Stimulated activated CD8-positive, alpha-beta memory T cell treated with anti-CD3 and anti-CD28 coated beads, Interleukin-7, amount 100 ng/mL, for 1 hour (primary cell): ENCODE data around the gene HIP1R.

Experiments
- DNase-seq, 2 donors: peaks; one replicate each; pipeline ENCODE4 v3.0.0-alpha.2; 2020; ENCODE audit warnings: low read depth in 2 of 2

Gene HIP1R

DNA sequence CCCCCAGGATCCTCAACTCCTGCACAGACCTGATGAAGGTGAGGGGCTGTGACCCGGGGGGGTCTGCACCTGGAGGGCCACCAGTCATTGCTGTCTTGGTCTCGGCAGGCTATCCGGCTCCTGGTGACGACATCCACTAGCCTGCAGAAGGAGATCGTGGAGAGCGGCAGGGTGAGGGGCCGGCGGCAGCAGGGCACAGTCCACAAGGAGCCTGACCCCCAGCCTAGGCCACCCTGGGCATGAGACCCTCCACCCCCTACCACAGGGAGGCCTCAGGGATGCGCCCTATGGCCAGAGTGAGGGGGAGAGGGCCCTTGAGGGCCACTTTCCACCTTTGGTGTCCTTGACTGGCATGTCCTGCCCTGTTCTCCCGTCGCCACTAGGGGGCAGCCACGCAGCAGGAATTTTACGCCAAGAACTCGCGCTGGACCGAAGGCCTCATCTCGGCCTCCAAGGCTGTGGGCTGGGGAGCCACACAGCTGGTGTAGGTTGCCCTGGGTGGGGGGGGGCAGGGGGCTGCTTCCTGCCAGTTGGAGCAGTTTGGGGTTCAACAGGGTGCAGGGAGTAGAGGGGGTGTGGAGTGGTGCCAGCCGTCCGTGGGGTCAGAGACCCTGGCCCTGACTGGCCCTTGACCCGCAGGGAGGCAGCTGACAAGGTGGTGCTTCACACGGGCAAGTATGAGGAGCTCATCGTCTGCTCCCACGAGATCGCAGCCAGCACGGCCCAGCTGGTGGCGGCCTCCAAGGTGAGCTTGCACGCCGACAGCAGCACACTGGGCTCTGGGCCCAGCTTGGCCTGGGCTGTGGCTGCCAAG is 25.0 kb downstream of the HIP1R start:
- DNase-seq, result peak; percentile 61 to 74

DNA sequence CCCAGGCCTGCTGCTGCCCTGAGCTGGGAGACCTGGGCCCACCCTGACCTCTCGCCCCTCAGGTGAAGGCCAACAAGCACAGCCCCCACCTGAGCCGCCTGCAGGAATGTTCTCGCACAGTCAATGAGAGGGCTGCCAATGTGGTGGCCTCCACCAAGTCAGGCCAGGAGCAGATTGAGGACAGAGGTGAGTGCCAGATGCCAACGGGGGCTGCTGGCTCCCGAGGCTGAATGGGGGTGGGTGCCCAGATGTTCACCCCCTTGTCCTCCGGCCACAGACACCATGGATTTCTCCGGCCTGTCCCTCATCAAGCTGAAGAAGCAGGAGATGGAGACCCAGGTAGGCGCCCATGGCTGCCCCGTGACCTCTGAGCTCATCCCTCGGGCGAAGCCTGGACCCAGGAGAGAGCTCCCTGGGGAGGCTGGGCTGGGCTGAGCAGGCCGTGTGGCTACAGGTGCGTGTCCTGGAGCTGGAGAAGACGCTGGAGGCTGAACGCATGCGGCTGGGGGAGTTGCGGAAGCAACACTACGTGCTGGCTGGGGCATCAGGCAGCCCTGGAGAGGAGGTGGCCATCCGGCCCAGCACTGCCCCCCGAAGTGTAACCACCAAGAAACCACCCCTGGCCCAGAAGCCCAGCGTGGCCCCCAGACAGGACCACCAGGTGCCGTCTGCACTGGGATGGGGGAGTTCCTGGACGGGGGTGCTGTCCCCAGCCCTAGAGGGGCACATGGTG is 25.8 kb downstream of the HIP1R start:
- no peak for DNase-seq

DNA sequence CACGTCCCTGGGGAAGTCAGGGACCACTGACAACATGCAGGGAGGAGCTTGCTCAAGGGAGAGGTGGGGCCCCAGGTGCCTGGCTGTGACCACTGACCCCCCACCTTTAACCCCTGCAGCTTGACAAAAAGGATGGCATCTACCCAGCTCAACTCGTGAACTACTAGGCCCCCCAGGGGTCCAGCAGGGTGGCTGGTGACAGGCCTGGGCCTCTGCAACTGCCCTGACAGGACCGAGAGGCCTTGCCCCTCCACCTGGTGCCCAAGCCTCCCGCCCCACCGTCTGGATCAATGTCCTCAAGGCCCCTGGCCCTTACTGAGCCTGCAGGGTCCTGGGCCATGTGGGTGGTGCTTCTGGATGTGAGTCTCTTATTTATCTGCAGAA is 26.3 kb downstream of the HIP1R start:
- DNase-seq, result no peak

DNA sequence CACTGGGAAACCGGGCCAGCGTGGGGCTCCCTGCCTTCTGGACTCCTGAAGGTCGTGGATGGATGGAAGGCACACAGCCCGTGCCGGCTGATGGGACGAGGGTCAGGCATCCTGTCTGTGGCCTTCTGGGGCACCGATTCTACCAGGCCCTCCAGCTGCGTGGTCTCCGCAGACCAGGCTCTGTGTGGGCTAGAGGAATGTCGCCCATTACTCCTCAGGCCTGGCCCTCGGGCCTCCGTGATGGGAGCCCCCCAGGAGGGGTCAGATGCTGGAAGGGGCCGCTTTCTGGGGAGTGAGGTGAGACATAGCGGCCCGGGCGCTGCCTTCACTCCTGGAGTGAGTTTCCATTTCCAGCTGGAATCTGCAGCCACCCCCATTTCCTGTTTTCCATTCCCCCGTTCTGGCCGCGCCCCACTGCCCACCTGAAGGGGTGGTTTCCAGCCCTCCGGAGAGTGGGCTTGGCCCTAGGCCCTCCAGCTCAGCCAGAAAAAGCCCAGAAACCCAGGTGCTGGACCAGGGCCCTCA is 26.9 kb downstream of the HIP1R start:
- no peak for DNase-seq

DNA sequence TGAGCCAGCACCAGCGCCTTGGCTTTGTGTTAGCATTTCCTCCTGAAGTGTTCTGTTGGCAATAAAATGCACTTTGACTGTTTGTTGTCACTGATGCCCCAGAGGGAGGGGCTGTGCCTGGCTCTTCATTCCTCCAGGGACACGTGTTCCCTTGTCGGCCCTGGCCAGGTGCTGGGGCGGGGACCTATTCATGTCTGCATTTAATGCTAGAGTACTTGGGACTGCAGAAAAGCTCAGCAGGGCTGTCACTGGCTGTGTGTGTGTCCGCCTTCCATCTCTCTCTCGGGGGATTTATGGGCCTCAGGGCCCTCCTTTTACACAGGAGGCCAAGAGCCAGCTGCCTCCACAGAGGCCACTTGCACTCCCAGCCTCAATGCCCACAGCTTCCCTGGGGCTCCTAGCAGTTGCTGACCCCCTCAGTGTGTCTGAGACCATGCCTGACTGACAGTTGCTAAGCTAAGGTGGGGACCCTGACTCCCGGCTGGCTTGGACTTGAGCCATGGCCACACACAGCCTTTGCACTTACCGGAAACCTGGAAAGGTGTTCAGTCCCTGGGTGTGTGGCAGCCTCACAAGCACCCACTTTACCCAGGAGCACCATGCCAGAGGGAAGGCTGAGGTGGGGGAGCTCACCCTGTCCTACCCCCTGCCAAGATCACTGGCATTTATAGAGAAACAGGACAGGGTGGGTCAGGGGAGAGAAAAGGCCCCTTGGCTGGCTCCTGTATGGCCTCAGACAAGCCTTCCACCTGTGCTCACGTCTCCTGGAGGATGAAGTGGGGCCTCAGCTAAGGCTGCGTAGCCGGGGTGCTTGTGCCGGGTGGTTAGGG is 27.8 kb downstream of the HIP1R start:
- DNase-seq, result no peak

DNA sequence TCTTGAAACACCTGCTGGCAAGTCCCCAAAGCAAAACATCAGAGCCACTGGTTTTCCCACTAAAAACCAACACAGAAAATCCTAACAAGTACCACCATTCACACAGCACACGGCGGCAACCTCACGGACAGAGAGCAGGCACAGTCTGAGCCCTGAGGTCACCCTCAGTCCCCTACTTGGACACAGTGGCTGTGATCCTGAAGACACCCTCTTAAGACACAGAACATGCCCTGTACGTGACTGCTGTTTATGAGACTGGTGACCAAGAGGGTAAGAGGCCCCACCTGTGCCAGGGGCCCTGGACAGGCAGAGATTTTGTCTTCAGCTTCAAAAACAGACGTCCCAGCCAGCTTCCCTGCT is 29.6 kb downstream of the HIP1R start:
- DNase-seq, result no peak

DNA sequence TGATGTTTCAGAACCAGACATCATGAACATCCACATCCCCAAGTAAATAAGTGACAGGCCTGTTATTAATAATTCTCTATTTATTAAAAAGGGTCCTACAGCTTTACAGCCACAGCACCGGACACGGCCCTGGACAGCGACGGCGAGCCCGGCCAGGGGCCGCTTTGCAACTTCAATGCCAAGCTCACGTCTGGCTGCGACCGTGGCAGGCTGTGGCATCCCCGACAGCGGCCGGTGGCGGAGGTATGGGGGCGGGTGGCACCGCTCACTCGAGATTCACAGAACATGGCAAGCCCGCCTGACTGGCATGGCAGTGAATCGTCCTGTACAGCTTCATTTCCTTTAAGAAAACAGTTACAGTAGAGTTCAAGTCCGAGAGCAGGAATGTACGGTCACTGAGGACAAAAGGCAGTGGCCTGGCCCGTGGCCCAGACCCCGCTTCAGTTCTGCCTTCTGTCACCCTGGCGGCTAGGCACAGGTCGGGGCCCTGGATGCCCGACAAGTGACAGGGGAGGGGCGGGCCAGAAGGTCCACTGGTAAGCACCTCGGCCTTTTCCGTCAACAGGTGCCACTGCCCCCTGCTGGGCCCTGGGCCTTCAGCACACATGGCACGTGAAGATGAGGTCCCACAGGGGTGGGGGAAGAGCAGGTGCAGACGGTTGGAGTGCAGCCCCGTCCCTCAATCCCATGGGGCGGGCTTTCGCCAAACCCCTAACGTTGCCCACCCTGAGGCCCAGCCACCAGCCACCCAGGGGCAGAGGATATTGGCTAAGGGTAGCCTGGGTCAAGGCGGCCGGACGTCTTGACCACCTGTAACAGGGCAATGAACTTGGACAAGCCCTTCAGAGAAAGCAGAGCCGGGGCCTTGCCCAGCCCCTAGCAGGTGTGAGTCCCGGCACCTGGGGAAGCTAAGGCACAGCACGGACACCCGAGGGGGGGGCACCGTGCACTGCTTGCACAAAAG is 30.3 kb downstream of the HIP1R start:
- DNase-seq, result no peak

DNA sequence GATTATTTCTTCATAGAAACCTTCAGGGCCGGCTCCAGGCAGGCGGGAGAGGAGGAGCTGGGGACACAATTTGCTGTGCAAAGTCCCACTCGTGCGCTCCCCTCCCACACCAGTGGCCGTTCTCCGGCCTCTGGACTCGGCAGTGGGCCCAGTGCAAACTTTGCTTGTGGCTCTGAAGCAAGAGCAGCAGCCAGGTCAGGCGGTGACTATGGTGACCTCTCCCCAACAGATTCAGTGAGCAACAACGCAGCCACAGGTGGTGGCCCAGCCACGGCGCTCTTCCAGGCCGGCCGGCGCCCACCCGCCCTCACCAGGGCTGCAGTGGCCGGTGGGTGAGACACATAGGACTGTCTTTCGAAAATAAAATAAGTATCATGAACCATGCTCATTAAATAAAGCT is 31.1 kb downstream of the HIP1R start:
- DNase-seq, result no peak

DNA sequence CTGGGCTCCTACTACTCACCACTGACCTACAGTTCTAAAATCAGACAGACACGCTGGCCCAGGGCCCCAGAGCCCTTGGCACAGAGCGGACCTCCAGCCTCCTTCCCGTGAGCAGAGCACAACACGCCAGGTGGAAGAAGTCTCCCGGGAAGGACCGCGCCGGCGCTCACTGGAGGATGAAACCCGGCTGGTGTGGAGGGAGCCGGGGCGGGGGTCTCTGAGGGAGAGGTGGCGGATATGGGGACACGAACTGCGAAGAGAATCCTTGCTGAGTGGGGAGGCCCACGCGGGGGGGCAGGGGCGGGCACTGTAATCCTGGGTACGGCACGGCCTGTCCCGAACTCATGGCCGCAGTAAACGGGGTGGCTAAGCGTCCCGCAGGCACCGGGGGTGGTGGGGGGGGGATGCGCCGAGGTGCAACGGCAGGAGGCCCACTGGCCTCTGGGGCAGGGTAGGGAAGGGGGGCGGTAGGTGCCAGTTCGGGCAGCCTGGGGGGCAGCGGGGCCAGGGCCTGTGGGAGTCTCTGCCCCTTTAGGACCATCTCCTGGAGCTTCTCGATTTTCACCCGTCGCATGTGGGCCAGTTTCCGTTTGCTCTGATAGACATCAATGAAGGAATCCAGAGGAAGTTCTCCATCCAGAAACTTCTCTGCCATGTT is 31.8 kb downstream of the HIP1R start:
- no peak for DNase-seq

DNA sequence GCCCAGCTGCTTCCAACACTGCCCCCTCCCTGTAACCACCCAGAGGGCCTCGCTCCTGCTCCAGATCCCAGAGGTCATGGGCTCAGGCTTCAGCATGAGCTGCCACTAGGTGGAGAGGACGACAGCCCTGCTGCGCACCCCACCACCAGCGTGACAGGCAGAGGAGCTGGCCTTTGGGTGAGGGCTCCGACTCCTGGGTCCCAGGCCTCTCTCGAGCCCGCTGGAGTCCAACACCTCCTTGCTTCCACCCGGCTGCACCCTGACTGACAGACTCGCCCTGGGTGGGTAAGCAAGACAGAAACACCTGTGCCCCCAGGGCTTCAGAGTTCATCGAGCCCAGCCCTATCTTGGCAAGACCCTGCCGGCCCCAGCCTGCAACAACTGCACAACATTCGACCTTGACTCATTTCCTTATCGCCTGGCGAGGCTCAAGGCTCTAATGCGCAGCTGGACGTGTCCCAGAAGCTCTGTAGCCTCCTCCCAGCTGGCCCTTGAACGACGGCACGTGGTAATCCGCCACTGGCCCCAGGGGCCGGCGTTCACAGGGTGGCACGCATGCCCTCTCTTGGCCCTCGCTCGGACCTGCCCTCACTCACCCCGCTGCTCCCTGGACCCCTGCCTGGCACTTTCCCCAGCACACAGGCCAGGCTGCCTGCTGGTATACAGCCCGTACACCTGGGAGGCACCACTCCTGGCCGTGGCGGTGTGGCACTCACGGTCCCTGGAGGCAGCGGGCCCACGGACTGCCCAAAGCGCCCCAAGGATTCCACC is 32.6 kb downstream of the HIP1R start:
- no peak for DNase-seq

DNA sequence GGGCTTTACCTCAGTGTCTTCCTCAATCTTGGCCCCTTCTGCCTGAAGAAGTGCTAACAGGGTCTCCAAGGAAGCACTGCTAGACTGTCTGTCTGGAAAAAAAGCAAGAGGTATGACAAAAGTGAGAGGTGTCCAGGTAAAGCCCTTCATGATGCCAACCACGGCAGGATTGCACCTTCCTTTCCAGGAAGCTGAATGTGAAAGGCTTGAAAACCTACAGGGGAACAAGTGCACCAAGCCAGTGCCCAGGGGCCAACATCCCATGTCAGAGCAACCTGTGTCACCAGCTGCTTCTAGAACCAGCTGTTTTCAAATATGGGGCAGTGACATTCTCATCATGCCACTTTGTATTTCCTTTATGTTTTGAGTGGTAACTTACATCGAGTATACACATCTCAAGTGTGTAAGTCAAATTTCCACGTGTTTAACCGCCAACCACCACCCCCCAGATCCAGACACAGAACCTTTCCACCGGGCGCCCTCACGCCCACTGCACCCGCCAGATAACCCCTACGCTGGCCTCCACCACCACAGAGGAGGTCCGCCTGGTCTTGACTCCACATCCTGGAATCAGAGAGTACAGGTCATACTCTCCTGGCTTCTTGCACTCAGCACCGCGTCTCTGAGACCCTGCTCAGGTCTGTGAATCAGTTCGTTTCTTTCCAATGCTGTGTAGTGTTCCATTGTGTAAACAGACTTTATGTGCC is 33.4 kb downstream of the HIP1R start:
- no peak for DNase-seq

DNA sequence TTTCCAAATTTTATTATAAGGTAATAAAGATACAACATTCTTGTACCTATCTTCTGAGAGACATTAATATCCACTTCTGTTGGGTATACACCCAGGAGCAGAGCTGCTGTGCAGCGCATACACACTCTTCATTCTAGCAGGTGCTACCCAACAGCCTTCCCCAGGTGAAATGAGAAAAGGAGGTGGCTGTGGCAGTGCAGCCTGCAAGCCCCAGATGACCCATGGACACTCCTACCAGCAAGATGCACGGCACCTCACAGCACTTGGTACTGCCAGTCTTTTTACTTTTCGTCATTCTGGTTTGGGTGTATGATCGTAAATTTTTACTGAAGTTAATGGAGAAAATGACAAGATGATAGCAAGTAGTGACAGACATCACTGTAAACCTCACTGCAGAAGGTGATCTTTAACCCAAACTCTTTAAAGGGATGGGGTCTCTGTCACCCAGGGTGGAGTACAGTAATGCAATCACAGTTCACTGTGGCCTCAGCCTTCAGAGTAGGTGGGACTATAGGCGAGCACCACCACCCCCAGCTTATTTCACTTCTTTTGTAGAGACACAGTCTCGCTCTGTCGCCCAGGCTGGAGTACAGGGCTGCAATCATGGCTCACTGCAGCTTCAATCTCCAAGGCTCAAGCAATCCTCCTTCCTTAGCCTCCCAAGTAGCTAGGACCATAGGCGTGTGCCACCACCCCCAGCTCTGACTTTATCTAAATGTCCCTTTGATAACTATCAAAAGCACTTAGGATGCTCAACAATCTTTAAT is 34.1 kb downstream of the HIP1R start:
- DNase-seq, result no peak

DNA sequence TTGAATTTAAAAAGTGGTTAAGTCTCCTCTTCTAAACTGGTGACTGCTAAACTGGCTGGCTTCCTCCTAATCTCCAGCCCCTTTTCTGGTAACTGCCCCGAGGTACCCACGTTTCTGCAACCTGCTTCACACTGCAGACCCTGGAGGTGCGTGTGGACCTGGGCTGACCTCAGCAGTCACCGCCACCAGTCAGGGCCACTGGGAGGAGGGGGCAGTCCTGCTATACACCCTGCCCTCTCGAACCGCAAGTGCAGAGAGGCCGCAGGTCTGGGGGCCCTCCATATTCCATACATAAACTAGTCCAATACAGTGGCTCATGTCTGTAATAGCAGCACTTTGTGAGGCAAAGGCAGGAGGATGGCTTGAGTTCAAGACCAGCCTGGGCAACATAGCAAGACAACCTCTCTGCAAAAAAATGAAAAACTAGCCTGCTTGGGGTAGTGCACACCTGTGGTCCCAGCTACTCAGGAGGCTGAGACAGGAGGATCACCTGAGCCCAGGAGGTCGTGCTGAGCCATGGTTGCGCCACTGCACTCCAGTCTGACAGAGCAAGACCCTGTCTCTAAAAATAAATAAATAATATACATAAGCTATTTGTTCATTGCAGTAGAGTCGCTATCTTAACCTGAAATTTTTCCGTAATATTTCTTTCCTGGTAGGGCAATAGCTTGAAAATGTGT is 35.0 kb downstream of the HIP1R start:
- no peak for DNase-seq

DNA sequence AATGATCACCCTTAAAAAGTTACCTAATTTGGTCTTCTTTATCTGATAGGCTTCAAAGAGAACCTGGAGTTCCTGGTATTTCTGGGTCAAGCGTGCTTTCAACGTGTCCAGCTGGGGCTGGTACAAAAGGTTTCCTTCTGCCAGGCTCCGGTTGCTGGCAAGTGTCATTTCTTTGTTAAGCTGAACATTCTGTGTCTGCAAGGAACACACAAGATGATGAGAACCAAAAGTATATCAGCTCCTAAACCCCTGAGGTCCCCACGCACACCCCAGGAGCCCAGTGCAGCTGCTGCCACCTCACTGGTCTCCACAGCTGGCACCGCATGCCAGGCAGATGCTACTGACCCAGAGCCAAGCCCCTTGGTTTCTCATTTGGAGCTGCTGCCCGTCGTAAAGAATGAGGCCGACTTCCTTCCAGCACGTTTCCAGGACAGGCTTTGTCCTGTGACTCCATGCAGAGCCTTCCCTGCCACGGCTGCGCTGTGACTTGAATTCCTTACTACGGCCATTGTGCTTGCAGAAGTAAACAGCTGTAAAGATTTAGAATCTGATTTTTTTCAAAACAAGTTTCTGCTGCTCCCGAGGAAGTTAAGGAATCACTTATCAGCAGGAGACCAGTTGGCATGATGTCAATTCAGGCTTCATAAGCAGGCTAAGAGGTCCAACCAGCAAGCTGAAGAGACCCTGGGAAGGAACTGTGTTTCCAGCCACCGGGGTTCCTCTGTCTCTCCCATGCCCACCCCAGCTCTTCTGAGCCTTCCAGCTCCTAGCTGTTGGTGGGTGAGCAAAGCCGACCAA is 35.8 kb downstream of the HIP1R start:
- no peak for DNase-seq

DNA sequence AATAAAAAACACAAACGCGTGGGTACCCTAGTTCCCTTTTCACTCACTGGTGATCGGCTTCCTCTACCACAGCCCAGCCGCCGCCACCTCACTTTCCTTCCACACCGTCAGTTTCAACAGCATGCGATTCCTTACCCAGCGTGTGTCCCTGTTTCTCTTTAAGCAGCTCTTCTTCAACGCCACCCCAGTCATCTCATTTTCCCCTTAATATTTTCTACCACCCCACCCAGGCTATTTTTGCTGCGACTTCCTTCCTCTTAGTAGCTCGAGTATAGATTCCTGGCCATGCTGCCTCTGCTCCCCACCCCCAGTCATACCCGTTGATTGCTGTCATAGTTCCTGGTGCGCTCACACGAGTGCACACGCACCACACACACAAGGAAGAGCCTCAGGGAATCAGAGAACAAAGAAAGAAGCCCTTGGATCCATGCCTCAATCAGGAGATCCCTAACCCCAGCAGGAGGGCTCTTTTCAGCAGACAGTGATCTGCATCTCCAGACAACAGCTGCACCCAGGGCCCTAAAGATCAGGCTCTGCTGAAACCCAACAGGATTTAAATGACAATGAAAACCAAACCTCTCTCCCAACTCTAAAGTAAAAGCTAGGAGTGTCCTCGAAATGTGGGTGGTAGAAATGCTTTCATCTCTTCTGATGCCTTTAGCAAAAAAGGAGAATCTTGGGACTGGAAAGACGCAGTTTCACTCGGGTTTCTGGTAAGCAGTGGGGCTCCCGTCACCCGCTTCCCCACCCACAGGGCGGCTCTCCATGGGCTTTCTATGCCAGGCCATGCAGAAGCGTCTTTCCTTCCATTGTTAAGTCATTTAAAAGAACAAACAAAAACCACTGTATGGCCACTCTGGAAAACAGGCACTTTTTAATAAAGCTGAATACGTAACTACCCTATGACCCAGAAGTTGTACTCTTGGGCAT is 36.9 kb downstream of the HIP1R start:
- no peak for DNase-seq

DNA sequence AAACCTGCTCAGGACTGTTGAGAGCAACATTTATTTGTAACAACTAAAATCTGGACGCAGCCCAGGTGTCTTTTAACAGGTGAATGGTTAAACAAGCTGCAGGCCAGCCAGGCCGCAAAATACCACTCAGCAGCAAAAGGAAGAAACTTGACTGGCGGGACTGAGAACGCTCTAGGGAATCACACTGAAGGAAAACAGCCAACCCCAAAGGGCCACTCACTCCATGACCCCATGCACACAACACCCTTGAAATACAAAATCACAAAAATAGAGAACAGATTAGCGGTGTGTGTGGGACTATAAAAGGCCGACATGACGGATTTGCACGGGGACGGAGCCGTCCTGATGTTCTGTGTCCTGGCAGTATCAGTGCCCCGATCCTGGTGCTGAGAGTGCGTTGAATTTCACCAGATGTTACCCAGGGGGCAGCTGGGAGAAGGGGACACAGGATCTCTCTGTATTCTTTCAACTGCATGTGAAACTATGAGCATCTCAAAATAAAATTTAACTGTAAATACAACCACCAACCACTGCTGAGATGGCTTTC is 37.6 kb downstream of the HIP1R start:
- DNase-seq, result no peak
